PC-9 (cell line): Measurements from ENCODE around the gene SF3A2. TPM values are rescaled to one million over a fixed set of nuclear protein-coding genes. Genes with fewer than 3 reads are reported as not detected.

Experiments
- BruUV-seq: library from RNA; stranded (reverse); fragments of 400-500 nt; replicated peaks from 2 replicates; lab custom pipeline; 2021; lab: Mats Ljungman, UMichigan
- CTCF ChIA-PET: fragments of 300-600 bp; sonication (Branson Sonifier 250); formaldehyde crosslinking; loops from one replicate; lab custom pipeline; 2022; ENCODE audit warnings: antibody characterized with exemption; lab: Charles Lee
- POLR2A ChIA-PET: fragments of 300-600 bp; sonication (Branson Sonifier 250); formaldehyde crosslinking; loops from one replicate; lab custom pipeline; 2022; ENCODE audit warnings: antibody characterized with exemption; ENCODE audit not compliant: unreplicated experiment; lab: Charles Lee
- DNase-seq, 2 experiments: peaks; one replicate each; pipeline versions ENCODE4 v3.0.0 to v3.0.0-alpha.2; 2015 to 2022; ENCODE audit warnings: mixed read lengths in 1 of 2
- H2AFZ ChIP-seq: fragments of 200-600 bp; sonication (generic); 2 replicates; pipeline ENCODE4 v1.8.1; 2017; ENCODE audit warnings: antibody characterized with exemption
- H3F3A ChIP-seq: fragments of 200-600 bp; sonication (generic); 2 replicates; pipeline ENCODE4 v1.8.1; 2017; ENCODE audit warnings: antibody characterized with exemption, mild to moderate bottlenecking, low read depth; ENCODE audit not compliant: insufficient read depth
- H3K27ac ChIP-seq: fragments of 200-600 bp; sonication (generic); 2 replicates; pipeline ENCODE4 v1.6.1; 2016; ENCODE audit warnings: mixed run types
- H3K27me3 ChIP-seq: fragments of 200-600 bp; sonication (generic); 2 replicates; pipeline ENCODE4 v1.6.1; 2016; ENCODE audit warnings: low read depth, mixed run types; ENCODE audit not compliant: insufficient read depth
- H3K36me3 ChIP-seq: fragments of 200-600 bp; sonication (generic); 2 replicates; pipeline ENCODE4 v1.6.1; 2016; ENCODE audit warnings: low read depth, mixed run types
- H3K4me1 ChIP-seq: fragments of 200-600 bp; sonication (generic); replicated peaks from 2 replicates; pipeline ENCODE4 v1.6.1; 2016; ENCODE audit warnings: mixed run types; ENCODE audit not compliant: insufficient read depth
- H3K4me2 ChIP-seq: fragments of 200-600 bp; sonication (generic); 2 replicates; pipeline ENCODE4 v1.6.1; 2017; ENCODE audit warnings: mixed run types
- H3K4me3 ChIP-seq: fragments of 200-600 bp; sonication (generic); 2 replicates; pipeline ENCODE4 v1.6.1; 2016; ENCODE audit warnings: mixed run types
- H3K79me2 ChIP-seq: fragments of 200-600 bp; sonication (generic); 2 replicates; pipeline ENCODE4 v1.6.1; 2017; ENCODE audit warnings: low read depth, mixed run types
- H3K9me2 ChIP-seq: fragments of 200-600 bp; sonication (generic); 2 replicates; pipeline ENCODE4 v1.8.1; 2017; ENCODE audit warnings: mild to moderate bottlenecking; ENCODE audit not compliant: insufficient read depth
- H3K9me3 ChIP-seq: fragments of 200-600 bp; sonication (generic); 2 replicates; pipeline ENCODE4 v1.8.1; 2016; ENCODE audit warnings: low read depth; ENCODE audit not compliant: insufficient read depth
- H4K20me1 ChIP-seq: fragments of 200-600 bp; sonication (generic); 2 replicates; pipeline ENCODE4 v1.8.1; 2017; ENCODE audit not compliant: insufficient read depth
- EZH2 ChIP-seq: fragments of 200-600 bp; sonication (generic); IDR thresholded peaks from 2 replicates; pipeline ENCODE4 v1.8.0; 2017; ENCODE audit warnings: antibody characterized with exemption, low read depth
- intact Hi-C: fragments of 100-400 bp; cut with micrococcal nuclease; formaldehyde crosslinking; loops from one replicate; pipeline ENCODE4 v1.10.0; 2022; ENCODE audit not compliant: unreplicated experiment
- microRNA-seq: library from miRNA; unstranded; fragments of <30 nt; microRNA quantifications from one replicate; pipeline ENCODE4 v1.2.0, GENCODE V29; 2021; ENCODE audit warnings: borderline number of aligned reads, borderline replicate concordance
- total RNA-seq: library from RNA; stranded (reverse); gene quantifications from 2 replicates; pipeline ENCODE4 v1.2.3, GENCODE V29; 2021
- TF ChIP-seq, protein P1 (sequence below): fragments of 200-600 bp; sonication (generic); conservative IDR thresholded peaks from 2 replicates; pipeline ENCODE4 v1.6.1; 2017; ENCODE audit warnings: mixed run types, antibody characterized with exemption, mild to moderate bottlenecking, moderate library complexity

The SF3A2 gene
- total RNA-seq, 1 experiment from 2014 or later, result 83.0 TPM

DNA sequence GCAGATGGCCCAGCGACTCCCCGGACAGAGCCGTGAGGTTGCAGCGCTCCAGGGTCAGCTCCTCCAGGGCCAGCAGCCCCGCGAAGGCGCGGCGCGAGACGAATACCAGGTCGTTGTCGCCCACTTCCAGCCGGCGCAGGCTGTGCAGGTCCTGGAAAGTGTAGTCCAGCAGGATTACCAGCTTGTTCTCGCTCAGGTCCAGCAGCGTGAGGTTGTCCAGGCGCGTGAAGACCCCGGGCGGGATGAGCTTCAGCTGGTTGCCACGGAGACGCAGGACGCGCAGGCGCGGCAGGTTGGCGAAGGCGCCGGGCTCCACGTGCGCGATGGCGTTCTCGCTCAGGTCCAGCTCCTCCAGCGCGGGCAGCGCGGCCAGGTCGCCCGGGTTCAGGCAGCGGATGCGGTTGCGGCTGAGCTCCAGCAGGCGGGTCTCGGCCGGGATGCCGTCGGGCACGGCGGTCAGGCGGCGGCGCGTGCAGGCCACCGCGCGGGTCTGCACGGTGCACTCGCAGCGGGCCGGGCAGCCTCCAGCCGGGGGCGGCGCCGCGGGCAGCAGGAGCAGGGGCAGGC lies 54.6 kb downstream of the SF3A2 start:
- H3K9me2 ChIP-seq, result no peaks in the 10 kb centered on the region
- ChIA-PET CTCF (no interaction called here), POLR2A (no interaction called here)
- no peaks in the 10 kb centered on the region for H3K27me3 ChIP-seq
- no TSS peak for BruUV-seq
- H3K4me1 ChIP-seq, result no peaks in the 10 kb centered on the region
- no peaks in the 10 kb centered on the region for H3F3A ChIP-seq
- no peak overlapping the region for H2AFZ ChIP-seq
- intact Hi-C loops, result no loop called here
- no peak overlapping the region for H3K4me2 ChIP-seq
- H3K9me3 ChIP-seq, result no peaks in the 10 kb centered on the region
- no peaks in the 10 kb centered on the region for H3K79me2 ChIP-seq
- no peak for DNase-seq
- no peaks in the 10 kb centered on the region for H4K20me1 ChIP-seq
- H3K4me3 ChIP-seq, result no peak overlapping the region
- TF ChIP-seq, protein P1, sequence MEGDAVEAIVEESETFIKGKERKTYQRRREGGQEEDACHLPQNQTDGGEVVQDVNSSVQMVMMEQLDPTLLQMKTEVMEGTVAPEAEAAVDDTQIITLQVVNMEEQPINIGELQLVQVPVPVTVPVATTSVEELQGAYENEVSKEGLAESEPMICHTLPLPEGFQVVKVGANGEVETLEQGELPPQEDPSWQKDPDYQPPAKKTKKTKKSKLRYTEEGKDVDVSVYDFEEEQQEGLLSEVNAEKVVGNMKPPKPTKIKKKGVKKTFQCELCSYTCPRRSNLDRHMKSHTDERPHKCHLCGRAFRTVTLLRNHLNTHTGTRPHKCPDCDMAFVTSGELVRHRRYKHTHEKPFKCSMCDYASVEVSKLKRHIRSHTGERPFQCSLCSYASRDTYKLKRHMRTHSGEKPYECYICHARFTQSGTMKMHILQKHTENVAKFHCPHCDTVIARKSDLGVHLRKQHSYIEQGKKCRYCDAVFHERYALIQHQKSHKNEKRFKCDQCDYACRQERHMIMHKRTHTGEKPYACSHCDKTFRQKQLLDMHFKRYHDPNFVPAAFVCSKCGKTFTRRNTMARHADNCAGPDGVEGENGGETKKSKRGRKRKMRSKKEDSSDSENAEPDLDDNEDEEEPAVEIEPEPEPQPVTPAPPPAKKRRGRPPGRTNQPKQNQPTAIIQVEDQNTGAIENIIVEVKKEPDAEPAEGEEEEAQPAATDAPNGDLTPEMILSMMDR, result no peak
- no peak for TF ChIP-seq EZH2
- no peaks in the 10 kb centered on the region for H3K36me3 ChIP-seq
- no peak overlapping the region for H3K27ac ChIP-seq

DNA sequence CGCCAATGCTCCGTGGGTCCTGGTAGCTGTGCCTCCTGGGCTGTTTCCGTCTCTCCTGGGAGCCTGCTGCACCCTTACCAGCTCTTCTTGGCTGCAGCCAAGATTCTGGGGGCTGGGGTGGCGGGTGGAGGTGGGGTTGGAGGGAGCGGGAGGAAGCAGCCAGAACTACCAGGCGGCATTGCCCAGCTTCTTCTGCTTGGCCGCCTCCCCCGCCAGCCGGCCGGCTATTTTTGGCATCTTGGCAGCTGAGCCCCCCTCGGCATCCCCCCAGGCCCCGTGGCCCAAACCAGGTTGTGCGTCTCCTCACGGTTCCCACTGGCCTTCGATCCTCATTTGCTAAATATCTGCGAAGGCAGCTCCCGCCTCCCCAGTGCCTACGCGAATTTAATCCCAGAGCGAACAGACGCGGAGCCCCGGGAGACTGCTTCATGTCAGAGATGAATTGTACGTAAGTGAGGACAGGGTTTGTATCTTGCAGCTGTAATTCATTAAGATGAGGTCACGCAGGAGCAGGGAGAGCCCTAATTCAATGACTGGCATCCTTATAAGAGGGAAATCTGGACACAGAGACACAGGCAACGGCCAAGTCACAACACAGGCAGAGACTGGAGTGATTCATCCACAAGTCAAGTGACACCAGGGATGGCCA lies 58.2 kb downstream of the SF3A2 start:
- TF ChIP-seq, protein P1, result no peak
- no peak for TF ChIP-seq EZH2
- Histone ChIP-seq H3K36me3 (no peaks in the 10 kb centered on the region), H3K4me1 (no peaks in the 10 kb centered on the region), H3K4me3 (no peak overlapping the region), H3F3A (no peaks in the 10 kb centered on the region), H3K4me2 (no peak overlapping the region), H3K9me2 (no peaks in the 10 kb centered on the region), H3K79me2 (no peaks in the 10 kb centered on the region), H4K20me1 (no peaks in the 10 kb centered on the region), H3K27ac (no peak overlapping the region), H3K9me3 (no peaks in the 10 kb centered on the region), H3K27me3 (no peaks in the 10 kb centered on the region), H2AFZ (no peak overlapping the region)
- intact Hi-C loops, result no loop called here
- CTCF ChIA-PET, result interaction anchor here (0.7 kb wide), 1 partner anchor 396 kb away, joined by 10 read pairs; no protein-coding TSS in a partner anchor
- BruUV-seq, result no TSS peak
- POLR2A ChIA-PET, result no interaction called here
- no peak for DNase-seq

DNA sequence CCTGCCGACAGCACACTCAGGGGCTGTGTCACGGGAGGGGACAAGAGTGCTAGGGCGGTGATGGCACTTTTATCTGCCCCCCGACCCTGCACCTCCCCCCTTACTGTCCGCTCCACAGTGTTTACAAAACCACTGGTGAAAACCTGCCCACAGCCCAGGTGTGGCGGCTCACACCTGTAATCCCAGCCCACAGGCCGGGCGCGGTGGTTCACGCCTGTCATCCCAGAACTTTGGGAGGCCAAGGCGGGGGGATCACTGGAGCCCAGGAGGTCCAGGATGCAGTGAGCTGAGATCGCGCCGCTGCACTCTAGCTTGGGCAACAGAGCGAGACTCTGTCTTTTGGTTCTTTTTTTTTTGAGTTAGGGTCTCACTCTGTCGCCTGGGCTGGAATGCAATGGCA lies 59.5 kb downstream of the SF3A2 start:
- no TSS peak for BruUV-seq
- no peaks in the 10 kb centered on the region for H3K79me2 ChIP-seq
- DNase-seq, result no peak
- no peak overlapping the region for H3K4me2 ChIP-seq
- H3K27ac ChIP-seq, result no peak overlapping the region
- TF ChIP-seq, protein P1, result no peak
- TF ChIP-seq EZH2, result no peak
- no peak overlapping the region for H2AFZ ChIP-seq
- H3K36me3 ChIP-seq, result no peaks in the 10 kb centered on the region
- H3K27me3 ChIP-seq, result no peaks in the 10 kb centered on the region
- ChIA-PET POLR2A (no interaction called here), CTCF (no interaction called here)
- H3K9me2 ChIP-seq, result no peaks in the 10 kb centered on the region
- no peaks in the 10 kb centered on the region for H3K4me1 ChIP-seq
- H3F3A ChIP-seq, result no peaks in the 10 kb centered on the region
- no peak overlapping the region for H3K4me3 ChIP-seq
- intact Hi-C loops, result no loop called here
- no peaks in the 10 kb centered on the region for H3K9me3 ChIP-seq
- H4K20me1 ChIP-seq, result no peaks in the 10 kb centered on the region

Small RNA genes lying within 50 kb of the gene (microRNA-seq; reads per million reads assigned to microRNA genes)
- gene MIR1227, result 3.4 reads per million
- gene MIR4321, result not detected

Other genes with a start within 250 kb of the SF3A2 start
- gene BTBD2, start 221.1 kb upstream of the SF3A2 start, total RNA-seq, result 79.2 and 81.0 TPM in 2 replicates
- gene MKNK2, start 185.6 kb upstream of the SF3A2 start, total RNA-seq, result 132 and 166 TPM in 2 replicates
- 22.8 and 28.9 TPM in 2 replicates for gene MOB3A, start 140.5 kb upstream of the SF3A2 start, total RNA-seq
- 1.5 and 2.4 TPM in 2 replicates for gene IZUMO4, start 139.9 kb upstream of the SF3A2 start, total RNA-seq
- 75.5 and 87.2 TPM in 2 replicates for gene AP3D1, start 85.3 kb upstream of the SF3A2 start, total RNA-seq
- 16.0 and 23.9 TPM in 2 replicates for gene DOT1L, start 72.9 kb upstream of the SF3A2 start, total RNA-seq
- 38.6 and 45.9 TPM in 2 replicates for gene PLEKHJ1, start 495 bp upstream of the SF3A2 start, total RNA-seq
- 6.9 and 8.1 TPM in 2 replicates for gene AMH, start 12.5 kb downstream of the SF3A2 start, total RNA-seq
- 1.1 and 1.4 TPM in 2 replicates for gene JSRP1, start 19.6 kb downstream of the SF3A2 start, total RNA-seq
- not detected in 2 replicates for gene PEAK3, start 45.4 kb downstream of the SF3A2 start, total RNA-seq
- 0.18 TPM in 1 of 2 replicates, not detected in the other for gene LINGO3, start 71.3 kb downstream of the SF3A2 start, total RNA-seq
- 80.2 and 83.4 TPM in 2 replicates for gene LSM7, start 91.8 kb downstream of the SF3A2 start, total RNA-seq
- gene SPPL2B, start 91.9 kb downstream of the SF3A2 start, total RNA-seq, result 49.6 and 64.1 TPM in 2 replicates
- gene TMPRSS9, start 123.4 kb downstream of the SF3A2 start, total RNA-seq, result 0.10 and 0.20 TPM in 2 replicates
- gene TIMM13, start 190.8 kb downstream of the SF3A2 start, total RNA-seq, result 80.0 and 81.9 TPM in 2 replicates
- gene LMNB2, start 220.1 kb downstream of the SF3A2 start, total RNA-seq, result 109 and 114 TPM in 2 replicates
- 24.7 and 35.5 TPM in 2 replicates for gene GADD45B, start 239.3 kb downstream of the SF3A2 start, total RNA-seq